BJ (cell line): ENCODE results near the gene ATRAID. TPM values are rescaled to one million over a fixed set of nuclear protein-coding genes. Genes with fewer than 3 reads are reported as not detected.

Experiments
- CTCF ChIA-PET: fragments of 350-600 bp; formaldehyde crosslinking; extraction: SDS; loops from one replicate; lab custom pipeline; 2021; ENCODE audit warnings: antibody characterized with exemption, inconsistent platforms; lab: Yijun Ruan, JAX
- POLR2A ChIA-PET: fragments of 300-600 bp; sonication (Branson Sonifier 250); formaldehyde crosslinking; extraction: SDS; loops from one replicate; lab custom pipeline; 2021; ENCODE audit warnings: antibody characterized with exemption; lab: Charles Lee
- DNase-seq: peaks from one replicate; pipeline ENCODE4 v3.0.0-alpha.2; 2011; ENCODE audit warnings: low read depth
- H3K27me3 ChIP-seq: 2 replicates; pipeline ENCODE4 v1.6.0; 2011; ENCODE audit warnings: low read length; ENCODE audit not compliant: control insufficient read depth, insufficient read depth
- H3K36me3 ChIP-seq: 2 replicates; pipeline ENCODE4 v1.5.1; 2011; ENCODE audit warnings: low read length; ENCODE audit not compliant: control insufficient read depth, insufficient read depth
- H3K4me3 ChIP-seq: 2 replicates; pipeline ENCODE4 v1.5.1; 2011; ENCODE audit warnings: low read depth, mild to moderate bottlenecking, control low read depth, low read length
- CTCF ChIP-seq: IDR thresholded peaks from 2 replicates; pipeline ENCODE4 v1.5.1; 2011; ENCODE audit warnings: low read depth, mild to moderate bottlenecking, control low read depth, inconsistent platforms, low read length, moderate library complexity; ENCODE audit not compliant: insufficient read depth
- polyA plus RNA-seq: library from polyadenylated mRNA; depleted of rRNA; stranded (reverse); fragments of >200 nt; gene quantifications from 2 replicates; pipeline ENCODE4 v1.2.3, GENCODE V29; 2011

ATRAID gene
- polyA plus RNA-seq, 1 experiment = 217 TPM

GRCh38 chr2:27198627-27199026 lies 13.2 kb upstream of the ATRAID start:
- TF ChIP-seq CTCF = no peak
- peaks cover 10% of the 10 kb centered on the region for H3K36me3 ChIP-seq
- POLR2A ChIA-PET = no interaction called here
- H3K27me3 ChIP-seq = no peaks in the 10 kb centered on the region
- CTCF ChIA-PET = no interaction called here
- no peak for DNase-seq
- H3K4me3 ChIP-seq = no peak overlapping the region

DNA sequence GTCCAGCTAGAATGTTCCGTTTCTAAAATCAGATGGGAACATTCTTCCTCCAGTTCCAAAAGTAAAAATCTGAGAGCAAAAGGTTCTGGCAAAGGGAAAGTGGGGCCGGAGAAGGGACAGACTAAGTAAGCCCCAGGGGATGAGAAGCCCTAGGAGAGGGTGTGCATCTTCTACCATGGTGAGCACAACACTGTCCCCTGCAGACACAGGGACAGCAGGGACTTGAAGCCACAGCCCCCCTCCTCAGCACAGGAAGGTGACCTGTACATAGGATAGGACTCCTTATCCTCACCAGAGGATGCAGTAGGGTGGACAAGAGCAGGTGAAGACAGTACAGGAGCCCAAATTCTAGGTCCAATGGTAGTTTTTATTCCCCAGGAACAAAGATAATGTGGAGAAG lies 12.6 kb upstream of the ATRAID start:
- H3K36me3 ChIP-seq = peaks cover 10% of the 10 kb centered on the region
- no peak for TF ChIP-seq CTCF
- POLR2A ChIA-PET = no interaction called here
- H3K4me3 ChIP-seq = no peak overlapping the region
- no peaks in the 10 kb centered on the region for H3K27me3 ChIP-seq
- no peak for DNase-seq
- CTCF ChIA-PET = interaction anchor here (1.3 kb wide), 1 partner anchor 238 kb away, joined by 3 read pairs; no protein-coding TSS in a partner anchor

GRCh38 chr2:27201675-27202074 lies 10.2 kb upstream of the ATRAID start:
- ChIA-PET POLR2A (no interaction called here), CTCF (interaction anchor here (1.4 kb wide), 1 partner anchor 102 kb away, joined by 3 read pairs; no protein-coding TSS in a partner anchor)
- Histone ChIP-seq H3K36me3 (peaks cover 14% of the 10 kb centered on the region), H3K27me3 (no peaks in the 10 kb centered on the region), H3K4me3 (no peak overlapping the region)
- no peak for TF ChIP-seq CTCF
- no peak for DNase-seq

DNA sequence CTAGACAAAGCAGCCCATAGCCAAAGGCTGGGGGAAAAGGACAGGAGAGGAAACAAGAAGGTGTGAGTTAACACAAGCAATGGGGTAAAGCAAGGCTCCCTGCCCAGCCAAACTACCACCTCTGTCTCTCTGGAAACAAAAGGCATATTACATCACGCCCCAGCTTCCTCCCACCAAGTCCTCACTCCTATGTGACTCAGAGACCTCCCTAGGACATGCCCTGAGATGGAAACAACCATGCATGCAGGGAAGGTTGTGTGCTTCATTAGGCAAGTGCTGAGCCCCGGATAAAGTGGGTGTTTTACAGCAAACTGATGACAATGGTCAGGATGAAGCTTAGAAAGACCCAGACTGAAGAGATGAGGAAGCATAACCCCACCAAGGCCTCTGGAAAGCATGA lies 9.0 kb upstream of the ATRAID start:
- DNase-seq = no peak
- no peak for TF ChIP-seq CTCF
- POLR2A ChIA-PET = interaction anchor here (0.5 kb wide), 1 partner anchor 35 kb away, joined by 3 read pairs; no protein-coding TSS in a partner anchor
- Histone ChIP-seq H3K36me3 (peaks cover 18% of the 10 kb centered on the region), H3K27me3 (no peaks in the 10 kb centered on the region), H3K4me3 (no peak overlapping the region)
- CTCF ChIA-PET = no interaction called here

GRCh38 chr2:27203741-27204140 lies 8.1 kb upstream of the ATRAID start:
- no peak overlapping the region for H3K4me3 ChIP-seq
- no peak for DNase-seq
- no peak for TF ChIP-seq CTCF
- H3K36me3 ChIP-seq = peaks cover 21% of the 10 kb centered on the region
- CTCF ChIA-PET = interaction anchor here (1.1 to 1.8 kb wide), 2 partner anchors 9 to 12 kb away, joined by 3 to 7 read pairs; no protein-coding TSS in a partner anchor
- POLR2A ChIA-PET = no interaction called here
- no peaks in the 10 kb centered on the region for H3K27me3 ChIP-seq
